HCT116 (cell line): ENCODE measurements around the gene ADIPOR2. TPM values are rescaled to one million over a fixed set of nuclear protein-coding genes. Genes with fewer than 3 reads are reported as not detected.

Experiments
- ATAC-seq: fragments of 200-7000 bp; cut with Tn5 transposase; 2 replicates; pipeline ENCODE4 v1.9.1; 2020; ENCODE audit warnings: mild to moderate bottlenecking, moderate library complexity
- BruUV-seq: library from RNA; stranded (reverse); fragments of 400-500 nt; replicated peaks from 2 replicates; lab custom pipeline; 2021; lab: Mats Ljungman, UMichigan
- CTCF ChIA-PET: fragments of 300-600 bp; sonication (Branson Sonifier 250); formaldehyde crosslinking; loops from one replicate; lab custom pipeline; 2021; ENCODE audit warnings: antibody characterized with exemption; lab: Charles Lee
- POLR2A ChIA-PET: fragments of 300-600, 350-600 bp; sonication (Branson Sonifier 250); formaldehyde crosslinking; loops from one replicate; lab custom pipeline; 2021; ENCODE audit warnings: antibody characterized with exemption; lab: Charles Lee
- RAD21 ChIA-PET, 2 experiments: fragments of 300-600 bp; sonication (Branson Sonifier 250); formaldehyde crosslinking; loops; one replicate each; lab custom pipeline; 2023; ENCODE audit warnings: low total read pairs in 2 of 2; ENCODE audit not compliant: uncharacterized antibody in 2 of 2, unreplicated experiment in 2 of 2, low non-redundant PET in 1 of 2; lab: Charles Lee
- DNase-seq: peaks from one replicate; pipeline ENCODE4 v3.0.0-alpha.2; 2010; ENCODE audit warnings: low read depth, low spot score
- H2AFZ ChIP-seq: fragments of 200-600 bp; shearing (Covaris generic), sonication (generic); 2 replicates; pipeline ENCODE4 v1.6.1; 2017; ENCODE audit warnings: low read depth, mixed run types, mixed read lengths, antibody characterized with exemption, low read length; ENCODE audit not compliant: poor library complexity, severe bottlenecking
- H3K27ac ChIP-seq: 2 replicates; pipeline ENCODE4 v1.5.1; 2012; ENCODE audit warnings: low read depth, low read length
- H3K27me3 ChIP-seq: fragments of 200-600 bp; sonication (generic); 2 replicates; pipeline ENCODE4 v1.6.1; 2016; ENCODE audit warnings: mixed run types, low read length, mixed read lengths; ENCODE audit not compliant: insufficient read depth
- H3K36me3 ChIP-seq, 2 experiments: fragments of 200-500 bp in 1 of 2; fragments of 200-600 bp in 1 of 2; sonication (Bioruptor generic) in 1 of 2; sonication (generic) in 1 of 2; 2 replicates each; pipeline versions ENCODE4 v1.5.1 to v1.6.1; 2014 to 2016; ENCODE audit warnings: low read length in 2 of 2, inconsistent platforms in 1 of 2, mixed read lengths in 1 of 2, mixed run types in 1 of 2; ENCODE audit not compliant: insufficient read depth in 2 of 2, control insufficient read depth in 1 of 2
- H3K4me1 ChIP-seq, 2 experiments: fragments of 200-600 bp in 1 of 2; sonication (generic) in 1 of 2; 2 replicates each; pipeline versions ENCODE4 v1.5.1 to v1.6.1; 2012 to 2017; ENCODE audit warnings: low read length in 2 of 2, inconsistent platforms in 1 of 2, mild to moderate bottlenecking in 1 of 2, mixed read lengths in 1 of 2, mixed run types in 1 of 2, moderate library complexity in 1 of 2; ENCODE audit not compliant: insufficient read depth in 2 of 2, control insufficient read depth in 1 of 2
- H3K4me2 ChIP-seq: fragments of 200-600 bp; sonication (generic); 2 replicates; pipeline ENCODE4 v1.6.1; 2017; ENCODE audit warnings: mixed run types, low read length, mixed read lengths
- H3K4me3 ChIP-seq, 2 experiments: fragments of 200-600 bp in 1 of 2; sonication (generic) in 1 of 2; replicated peaks in 1 of 2; 2 replicates each; pipeline ENCODE4 v1.5.1; 2011 to 2016; ENCODE audit warnings: low read length in 2 of 2, control low read depth in 1 of 2, low read depth in 1 of 2, mild to moderate bottlenecking in 1 of 2, mixed read lengths in 1 of 2, mixed run types in 1 of 2
- H3K79me2 ChIP-seq: fragments of 200-600 bp; sonication (generic); 2 replicates; pipeline ENCODE4 v1.6.1; 2017; ENCODE audit warnings: mild to moderate bottlenecking, mixed run types, low read length, moderate library complexity, mixed read lengths; ENCODE audit not compliant: insufficient read depth
- H3K9ac ChIP-seq: fragments of 200-600 bp; sonication (generic); 2 replicates; pipeline ENCODE4 v1.6.1; 2016; ENCODE audit warnings: low read length, mixed read lengths
- H3K9me2 ChIP-seq: fragments of 200-600 bp; sonication (generic), shearing (Covaris generic); 2 replicates; pipeline ENCODE4 v1.6.1; 2017; ENCODE audit warnings: mixed run types, mild to moderate bottlenecking, moderate library complexity; ENCODE audit not compliant: insufficient read depth
- H3K9me3 ChIP-seq, 2 experiments: fragments of 200-500 bp in 1 of 2; fragments of 200-600 bp in 1 of 2; sonication (Bioruptor generic) in 1 of 2; sonication (generic) in 1 of 2; 2 replicates each; pipeline ENCODE4 v1.6.1; 2014 to 2017; ENCODE audit warnings: low read length in 2 of 2, mixed read lengths in 2 of 2, inconsistent platforms in 1 of 2, low read depth in 1 of 2, mild to moderate bottlenecking in 1 of 2, mixed run types in 1 of 2, moderate library complexity in 1 of 2; ENCODE audit not compliant: control insufficient read depth in 1 of 2, insufficient read depth in 1 of 2
- H4K20me1 ChIP-seq: fragments of 200-600 bp; sonication (generic), shearing (Covaris generic); 2 replicates; pipeline ENCODE4 v1.6.1; 2017; ENCODE audit warnings: mixed run types, mild to moderate bottlenecking, moderate library complexity; ENCODE audit not compliant: insufficient read depth
- CBX3 ChIP-seq: IDR thresholded peaks from 2 replicates; pipeline ENCODE4 v1.6.1; 2012; ENCODE audit warnings: low read depth
- EGR1 ChIP-seq: IDR thresholded peaks from 2 replicates; pipeline ENCODE4 v1.6.1; 2012; ENCODE audit warnings: low read depth
- ELF1 ChIP-seq: IDR thresholded peaks from 2 replicates; pipeline ENCODE4 v1.6.1; 2012; ENCODE audit warnings: low read depth, borderline replicate concordance
- EZH2phosphoT487 ChIP-seq: fragments of 200-600 bp; IDR thresholded peaks from 2 replicates; pipeline ENCODE4 v1.6.1; 2018; ENCODE audit warnings: antibody characterized with exemption, borderline replicate concordance
- POLR2A ChIP-seq: IDR thresholded peaks from 2 replicates; pipeline ENCODE4 v1.7.0; 2011; ENCODE audit warnings: borderline replicate concordance; ENCODE audit not compliant: insufficient read depth, insufficient read length; ENCODE audit errors: extremely low read depth
- POLR2AphosphoS5 ChIP-seq: IDR thresholded peaks from 2 replicates; pipeline ENCODE4 v1.6.1; 2011; ENCODE audit warnings: mild to moderate bottlenecking, low read depth, low read length, moderate library complexity
- RAD21 ChIP-seq: IDR thresholded peaks from 2 replicates; pipeline ENCODE4 v1.6.1; 2012; ENCODE audit warnings: low read depth, mild to moderate bottlenecking
- SRF ChIP-seq: IDR thresholded peaks from 2 replicates; pipeline ENCODE4 v1.6.1; 2012; ENCODE audit warnings: low read depth
- TCF7L2 ChIP-seq: IDR thresholded peaks from 2 replicates; pipeline ENCODE4 v1.7.0; 2011; ENCODE audit warnings: borderline replicate concordance, inconsistent platforms; ENCODE audit not compliant: insufficient read depth, insufficient read length; ENCODE audit errors: extremely low read depth
- intact Hi-C: fragments of 100-400 bp; cut with micrococcal nuclease; formaldehyde crosslinking; loops from 2 replicates; pipeline ENCODE4 v1.10.0; 2022
- total RNA-seq: library from RNA; stranded (reverse); gene quantifications from one replicate; pipeline ENCODE4 v1.2.1, GENCODE V29; 2021; ENCODE audit not compliant: unreplicated experiment
- TF ChIP-seq, protein P1 (sequence below): IDR thresholded peaks from 2 replicates; pipeline ENCODE4 v1.6.1; 2012
- TF ChIP-seq, protein P2 (sequence below): IDR thresholded peaks from 2 replicates; pipeline ENCODE4 v1.6.1; 2011; ENCODE audit warnings: mild to moderate bottlenecking, low read length, moderate library complexity; ENCODE audit not compliant: insufficient replicate concordance; ENCODE audit errors: extremely low read depth
- TF ChIP-seq, protein P3 (sequence below): IDR thresholded peaks from 2 replicates; pipeline ENCODE4 v1.6.1; 2012; ENCODE audit warnings: low read depth
- TF ChIP-seq, protein P4 (sequence below): IDR thresholded peaks from 2 replicates; pipeline ENCODE4 v1.6.1; 2012

The ADIPOR2 gene
- total RNA-seq, 1 experiment from 2014 or later, result 69.9 TPM

DNA sequence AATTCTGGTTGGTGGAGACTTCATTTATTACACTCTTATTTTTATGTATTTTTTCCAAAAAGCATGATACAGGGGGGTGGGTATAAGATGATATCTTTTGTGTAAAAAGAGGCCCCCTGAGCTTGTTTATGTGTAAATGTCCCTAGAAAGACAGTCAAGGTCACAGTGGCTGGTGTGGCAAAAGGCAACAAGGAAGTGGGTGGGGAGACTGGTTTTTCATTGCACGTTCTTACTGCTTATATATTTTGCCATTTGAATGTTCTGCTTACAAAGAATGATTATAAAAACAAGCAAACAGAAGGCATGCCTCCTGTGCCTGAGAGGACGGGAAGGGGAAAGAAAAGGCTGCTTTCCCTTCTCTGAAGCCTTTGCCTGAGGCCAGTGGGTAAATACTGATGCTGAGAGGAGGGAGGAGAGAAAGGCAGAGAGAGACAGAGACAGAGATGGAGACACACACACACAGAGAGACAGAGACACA, 24.1 kb upstream of the ADIPOR2 start:
- no peaks in the 10 kb centered on the region for H3K9me2 ChIP-seq
- TF ChIP-seq SRF (no peak), ELF1 (no peak)
- TF ChIP-seq, protein P1, sequence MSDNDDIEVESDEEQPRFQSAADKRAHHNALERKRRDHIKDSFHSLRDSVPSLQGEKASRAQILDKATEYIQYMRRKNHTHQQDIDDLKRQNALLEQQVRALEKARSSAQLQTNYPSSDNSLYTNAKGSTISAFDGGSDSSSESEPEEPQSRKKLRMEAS, result no peak
- ChIA-PET CTCF (no interaction called here), RAD21 (no interaction called here), POLR2A (no interaction called here)
- H3K36me3 ChIP-seq, result no peaks in the 10 kb centered on the region
- DNase-seq (no peak), ATAC-seq (no peak)
- H3K27me3 ChIP-seq, result no peaks in the 10 kb centered on the region
- H3K9ac ChIP-seq, result no peak overlapping the region
- no peak overlapping the region for H3K27ac ChIP-seq
- H2AFZ ChIP-seq, result no peak overlapping the region
- no peak overlapping the region for H3K4me2 ChIP-seq
- no peaks in the 10 kb centered on the region for H3K9me3 ChIP-seq
- intact Hi-C loops, result no loop called here
- no TSS peak for BruUV-seq
- H4K20me1 ChIP-seq, result no peaks in the 10 kb centered on the region
- H3K4me1 ChIP-seq, result peaks cover 7 to 29% of the 10 kb centered on the region in 2 experiments
- H3K4me3 ChIP-seq, result no peak overlapping the region
- no peaks in the 10 kb centered on the region for H3K79me2 ChIP-seq

DNA sequence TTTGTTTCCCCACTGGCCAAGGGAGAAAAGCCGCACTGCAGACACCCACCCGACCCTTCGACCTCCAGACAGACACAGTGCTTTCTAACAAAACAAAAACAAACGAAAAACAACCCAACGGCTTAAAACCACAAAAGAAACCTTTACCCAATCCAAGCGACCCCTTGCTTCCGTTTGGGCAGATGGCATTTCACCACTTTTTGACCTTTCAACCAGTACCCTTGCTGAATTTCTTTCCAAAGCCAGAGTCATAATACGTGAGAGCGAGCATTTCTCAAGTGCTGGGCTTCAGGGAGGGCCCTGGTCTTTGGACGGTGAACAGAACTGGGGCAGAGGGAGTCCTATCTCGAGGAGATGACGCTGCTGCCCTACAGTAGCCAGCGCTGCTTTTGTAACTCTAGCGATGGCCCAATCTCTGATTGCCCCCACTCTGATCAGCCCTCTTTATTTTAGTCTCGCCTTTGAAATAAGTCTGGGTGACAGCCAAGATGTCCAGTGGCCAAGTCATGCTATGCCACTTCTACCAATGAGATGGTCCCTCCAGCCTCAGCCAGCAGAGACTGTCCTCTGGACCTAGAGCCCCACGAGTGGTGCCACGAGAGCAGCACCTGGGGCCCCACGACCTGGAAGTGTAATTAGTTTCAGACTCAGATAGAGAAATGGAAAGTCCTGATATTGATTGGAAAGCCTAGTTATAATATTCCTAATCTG, 21.9 kb upstream of the ADIPOR2 start:
- Histone ChIP-seq H3K4me1 (peaks cover 7 to 19% of the 10 kb centered on the region in 2 experiments), H3K4me3 (no peak overlapping the region), H3K27ac (no peak overlapping the region), H3K4me2 (no peak overlapping the region), H4K20me1 (no peaks in the 10 kb centered on the region), H3K9ac (no peak overlapping the region), H3K9me2 (no peaks in the 10 kb centered on the region), H3K36me3 (no peaks in the 10 kb centered on the region), H3K27me3 (no peaks in the 10 kb centered on the region), H3K79me2 (no peaks in the 10 kb centered on the region), H3K9me3 (no peaks in the 10 kb centered on the region), H2AFZ (no peak overlapping the region)
- intact Hi-C loops, result no loop called here
- RAD21 ChIA-PET, result no interaction called here
- POLR2A ChIA-PET, result no interaction called here
- TF ChIP-seq CBX3 (no peak), EGR1 (no peak), POLR2A (no peak), EZH2phosphoT487 (no peak), POLR2AphosphoS5 (no peak), RAD21 (no peak), SRF (no peak), TCF7L2 (no peak)
- TF ChIP-seq, protein P2, sequence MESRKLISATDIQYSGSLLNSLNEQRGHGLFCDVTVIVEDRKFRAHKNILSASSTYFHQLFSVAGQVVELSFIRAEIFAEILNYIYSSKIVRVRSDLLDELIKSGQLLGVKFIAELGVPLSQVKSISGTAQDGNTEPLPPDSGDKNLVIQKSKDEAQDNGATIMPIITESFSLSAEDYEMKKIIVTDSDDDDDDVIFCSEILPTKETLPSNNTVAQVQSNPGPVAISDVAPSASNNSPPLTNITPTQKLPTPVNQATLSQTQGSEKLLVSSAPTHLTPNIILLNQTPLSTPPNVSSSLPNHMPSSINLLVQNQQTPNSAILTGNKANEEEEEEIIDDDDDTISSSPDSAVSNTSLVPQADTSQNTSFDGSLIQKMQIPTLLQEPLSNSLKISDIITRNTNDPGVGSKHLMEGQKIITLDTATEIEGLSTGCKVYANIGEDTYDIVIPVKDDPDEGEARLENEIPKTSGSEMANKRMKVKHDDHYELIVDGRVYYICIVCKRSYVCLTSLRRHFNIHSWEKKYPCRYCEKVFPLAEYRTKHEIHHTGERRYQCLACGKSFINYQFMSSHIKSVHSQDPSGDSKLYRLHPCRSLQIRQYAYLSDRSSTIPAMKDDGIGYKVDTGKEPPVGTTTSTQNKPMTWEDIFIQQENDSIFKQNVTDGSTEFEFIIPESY, result no peak
- TF ChIP-seq, protein P3, sequence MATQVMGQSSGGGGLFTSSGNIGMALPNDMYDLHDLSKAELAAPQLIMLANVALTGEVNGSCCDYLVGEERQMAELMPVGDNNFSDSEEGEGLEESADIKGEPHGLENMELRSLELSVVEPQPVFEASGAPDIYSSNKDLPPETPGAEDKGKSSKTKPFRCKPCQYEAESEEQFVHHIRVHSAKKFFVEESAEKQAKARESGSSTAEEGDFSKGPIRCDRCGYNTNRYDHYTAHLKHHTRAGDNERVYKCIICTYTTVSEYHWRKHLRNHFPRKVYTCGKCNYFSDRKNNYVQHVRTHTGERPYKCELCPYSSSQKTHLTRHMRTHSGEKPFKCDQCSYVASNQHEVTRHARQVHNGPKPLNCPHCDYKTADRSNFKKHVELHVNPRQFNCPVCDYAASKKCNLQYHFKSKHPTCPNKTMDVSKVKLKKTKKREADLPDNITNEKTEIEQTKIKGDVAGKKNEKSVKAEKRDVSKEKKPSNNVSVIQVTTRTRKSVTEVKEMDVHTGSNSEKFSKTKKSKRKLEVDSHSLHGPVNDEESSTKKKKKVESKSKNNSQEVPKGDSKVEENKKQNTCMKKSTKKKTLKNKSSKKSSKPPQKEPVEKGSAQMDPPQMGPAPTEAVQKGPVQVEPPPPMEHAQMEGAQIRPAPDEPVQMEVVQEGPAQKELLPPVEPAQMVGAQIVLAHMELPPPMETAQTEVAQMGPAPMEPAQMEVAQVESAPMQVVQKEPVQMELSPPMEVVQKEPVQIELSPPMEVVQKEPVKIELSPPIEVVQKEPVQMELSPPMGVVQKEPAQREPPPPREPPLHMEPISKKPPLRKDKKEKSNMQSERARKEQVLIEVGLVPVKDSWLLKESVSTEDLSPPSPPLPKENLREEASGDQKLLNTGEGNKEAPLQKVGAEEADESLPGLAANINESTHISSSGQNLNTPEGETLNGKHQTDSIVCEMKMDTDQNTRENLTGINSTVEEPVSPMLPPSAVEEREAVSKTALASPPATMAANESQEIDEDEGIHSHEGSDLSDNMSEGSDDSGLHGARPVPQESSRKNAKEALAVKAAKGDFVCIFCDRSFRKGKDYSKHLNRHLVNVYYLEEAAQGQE, result no peak
- TF ChIP-seq, protein P4, sequence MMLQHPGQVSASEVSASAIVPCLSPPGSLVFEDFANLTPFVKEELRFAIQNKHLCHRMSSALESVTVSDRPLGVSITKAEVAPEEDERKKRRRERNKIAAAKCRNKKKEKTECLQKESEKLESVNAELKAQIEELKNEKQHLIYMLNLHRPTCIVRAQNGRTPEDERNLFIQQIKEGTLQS, result no peak
- CTCF ChIA-PET, result no interaction called here
- BruUV-seq, result no TSS peak
- no peak for DNase-seq
- ATAC-seq, result no peak
